Right cardiac atrium (tissue), 5 donors: Measurements from ENCODE around the gene MED9. TPM values are rescaled to one million over a fixed set of nuclear protein-coding genes. Genes with fewer than 3 reads are reported as not detected.

ENCODE experiments used
- ATAC-seq, 2 donors: fragments of 200-7000 bp; cut with Tn5 transposase; one replicate each; pipeline versions ENCODE4 v1.8.0 to v1.9.1; 2020; ENCODE audit warnings: moderate library complexity in 2 of 2, mild to moderate bottlenecking in 1 of 2
- DNase-seq, 3 donors: peaks; one replicate each; pipeline ENCODE4 v3.0.0-alpha.2; 2020
- H3K27ac ChIP-seq: one replicate; pipeline ENCODE4 v1.5.1; 2013; ENCODE audit warnings: mild to moderate bottlenecking, low read length, control low read depth, moderate library complexity
- H3K27me3 ChIP-seq: one replicate; pipeline ENCODE4 v1.6.1; 2013; ENCODE audit not compliant: control insufficient read depth, insufficient read depth
- H3K4me1 ChIP-seq: one replicate; pipeline ENCODE4 v1.6.1; 2013; ENCODE audit warnings: low read length; ENCODE audit not compliant: control insufficient read depth, insufficient read depth
- H3K4me3 ChIP-seq: one replicate; pipeline ENCODE4 v1.5.1; 2013; ENCODE audit warnings: low read length, control low read depth
- H3K9me3 ChIP-seq: one replicate; pipeline ENCODE4 v1.6.1; 2013; ENCODE audit warnings: low read length; ENCODE audit not compliant: control insufficient read depth
- WGBS: extraction: QIAGEN DNeasy Blood & Tissue Kit; methylation state at CpG from one replicate; pipeline ENCODE4 v1.1.7; 2013; 5-methylcytosine and 5-hydroxymethylcytosine counted together
- intact Hi-C, 4 donors: fragments of 100-400 bp; cut with DNase I; formaldehyde crosslinking; loops; one replicate each; pipeline versions ENCODE4 v1.11.0 to v1.14.0; 2022 to 2023
- polyA plus RNA-seq: library from polyadenylated mRNA; stranded (reverse); fragments of 200-250 nt; gene quantifications from one replicate; pipeline ENCODE4 v1.2.3, GENCODE V29; 2013
- total RNA-seq, 4 donors: library from RNA; stranded (reverse); fragmentation: NEBNext Ultra II Directional; extraction: Animal tissue kit (Norgen Biotek cat#: 25700); gene quantifications; one replicate each; pipeline ENCODE4 v1.2.1, GENCODE V29; 2021
- donor health status: healthy with polysubstance abuse.
- donor health status: DM: no; HTN: yes; CAD: no.
- donor health status: DM: no; HTN: no; CAD: no.
- donor health status: DM: no; HTN: yes; CAD: no; lungs with severe emphysema.
- donor health status: DM: yes; HTN: yes; CAD: no.

MED9 gene
- total and polyA plus RNA-seq, 5 donors: 30.7 to 38.5 (median 33.4) TPM

GRCh38 chr17:17496189-17497064 is 19.6 kb downstream of the MED9 start, which contains the start of gene RASD1:
TSS of gene RASD1 (minus strand) at chr17:17496395. CDS start at chr17:17496181, 214 bp downstream.
- WGBS: under 1% methylated on average over 93 of the region's 93 CpGs
- ATAC-seq: peak; percentile 93
- intact Hi-C loops: loop anchor here (2.0 to 10.0 kb wide), 7 partner anchors 71 to 146 kb away; no protein-coding TSS in a partner anchor

DNA sequence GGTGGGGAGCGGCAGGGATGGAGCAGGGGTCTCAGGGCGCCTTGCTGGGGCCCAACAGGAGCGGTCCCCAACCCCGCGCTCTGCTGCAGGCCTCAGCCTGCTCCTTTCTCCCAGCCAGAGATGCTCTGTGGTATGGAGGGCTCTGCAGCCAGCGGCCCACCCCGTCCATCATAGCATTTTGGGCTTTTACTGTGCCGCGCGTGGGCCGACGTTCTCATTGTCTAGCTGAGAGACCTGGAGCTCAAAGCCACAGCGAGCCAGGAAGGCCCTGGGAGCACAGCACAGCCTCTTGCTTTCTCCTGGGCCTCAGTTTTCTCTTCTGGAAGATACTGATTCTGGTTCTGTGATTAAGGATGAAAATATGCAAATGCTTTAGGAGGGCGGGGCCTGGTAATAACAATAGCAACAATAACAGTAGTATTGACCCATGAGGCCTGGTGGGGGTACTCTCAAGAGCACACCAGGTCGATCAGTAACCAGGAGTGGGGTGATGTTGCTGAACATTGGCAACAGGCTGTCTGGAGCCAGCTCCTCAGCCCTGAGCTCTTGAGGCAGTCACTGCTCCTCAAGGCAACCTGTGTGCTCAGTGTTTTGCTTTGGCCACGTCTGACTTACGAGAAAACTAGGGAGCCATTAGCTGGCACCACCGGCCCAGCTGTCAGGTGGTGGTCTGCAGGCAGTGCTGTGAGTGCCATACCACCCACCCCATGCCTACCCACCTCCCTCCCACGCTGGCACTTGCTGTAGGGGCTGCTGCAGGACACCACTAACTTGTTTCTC is 20.5 kb downstream of the MED9 start:
- no peak overlapping the region for H3K4me3 ChIP-seq
- ATAC-seq (no peak), DNase-seq (no peak)
- H3K27me3 ChIP-seq: no peaks in the 10 kb centered on the region
- 43% methylated on average over 19 of the region's 19 CpGs for WGBS
- H3K27ac ChIP-seq: no peak overlapping the region
- intact Hi-C loops: loop anchor here (2.0 to 10.0 kb wide), 7 partner anchors 70 to 145 kb away; no protein-coding TSS in a partner anchor
- H3K4me1 ChIP-seq: peaks cover 4% of the 10 kb centered on the region
- no peaks in the 10 kb centered on the region for H3K9me3 ChIP-seq

More at GRCh38 chr17:17496189-17497064, 19.6 kb downstream of the MED9 start, which contains the start of gene RASD1:
- H3K27me3 ChIP-seq: no peaks in the 10 kb centered on the region
- peak; percentile 94 to 98 (median 97) for DNase-seq
- H3K27ac ChIP-seq: peak within 1 kb of the TSS; percentile 87
- H3K4me3 ChIP-seq: peak within 1 kb of the TSS; percentile 64
- H3K9me3 ChIP-seq: no peaks in the 10 kb centered on the region
- peaks cover 7% of the 10 kb centered on the region for H3K4me1 ChIP-seq

DNA sequence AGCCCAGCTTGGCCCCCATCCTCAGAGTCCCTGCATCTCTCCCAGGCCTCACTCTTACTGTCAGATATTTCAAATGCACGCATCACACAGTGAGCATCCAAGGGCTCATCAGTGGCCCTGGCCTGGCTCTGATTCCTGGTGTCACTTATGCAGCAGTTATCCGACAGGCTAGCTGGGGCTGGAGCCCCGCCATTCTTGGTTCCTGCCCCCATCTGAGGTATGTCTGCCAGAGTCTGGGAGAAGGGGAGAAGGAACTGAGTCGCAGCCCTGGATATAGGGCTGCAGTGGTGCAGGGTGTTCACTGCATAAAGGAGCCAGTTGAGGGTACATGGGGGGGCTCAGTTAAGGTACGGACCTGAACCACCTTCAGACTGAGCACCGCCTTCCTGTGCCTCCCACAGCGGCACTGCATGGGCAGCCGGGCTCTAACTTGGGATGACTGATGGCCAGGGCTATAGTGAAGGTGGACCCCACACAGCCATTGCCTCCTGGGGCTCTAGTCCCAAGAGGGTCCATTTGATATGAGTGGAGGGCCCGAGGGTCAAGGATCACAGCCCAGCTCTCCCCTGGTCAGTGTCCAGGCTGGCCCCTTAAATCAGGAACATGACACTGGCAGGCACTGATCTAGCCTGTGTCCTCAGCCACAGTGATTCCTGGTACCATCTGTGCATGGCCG is 21.2 kb downstream of the MED9 start:
- Histone ChIP-seq H3K9me3 (no peaks in the 10 kb centered on the region), H3K27me3 (no peaks in the 10 kb centered on the region), H3K4me1 (peaks cover 4% of the 10 kb centered on the region), H3K27ac (no peak overlapping the region), H3K4me3 (no peak overlapping the region)
- no peak for ATAC-seq
- WGBS: 94% methylated on average over 10 of the region's 10 CpGs
- DNase-seq: peak in 2 of 3 donors; percentile 32 to 37
- intact Hi-C loops: loop anchor here (2.0 to 10.0 kb wide), 7 partner anchors 69 to 144 kb away; no protein-coding TSS in a partner anchor

DNA sequence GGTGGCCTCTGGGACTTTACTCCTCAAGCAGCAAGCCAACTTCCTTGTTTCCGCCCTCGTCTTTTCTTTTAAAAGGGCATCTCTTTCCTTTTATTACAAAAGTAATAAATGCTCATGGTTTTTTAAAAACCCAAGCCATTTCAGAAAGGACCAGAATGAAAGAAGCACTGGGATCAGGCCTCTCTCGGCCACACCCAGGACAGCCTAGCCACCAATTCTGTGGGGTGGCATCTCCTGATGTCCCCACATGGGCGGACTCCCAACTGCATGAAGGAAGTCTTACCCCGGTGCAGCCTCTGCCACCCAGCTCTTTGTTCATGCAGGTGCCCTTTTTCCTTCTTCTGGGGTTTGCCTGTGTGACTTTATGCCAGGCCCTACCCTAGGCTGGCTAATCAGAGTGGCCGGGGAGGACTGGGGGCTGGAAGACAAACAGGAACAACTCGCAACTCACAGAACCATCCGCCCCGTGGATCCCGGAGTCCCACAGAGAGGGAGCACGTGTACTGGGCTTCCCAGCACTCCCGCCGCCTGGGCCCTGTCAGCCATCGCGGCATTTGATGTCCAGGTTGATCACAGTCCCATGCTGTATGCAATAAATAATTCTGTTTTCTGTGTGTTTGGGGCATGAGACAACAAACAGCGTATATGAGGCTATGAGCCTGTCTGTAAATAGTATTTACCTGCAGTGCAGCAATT is 22.0 kb downstream of the MED9 start:
- no peak for ATAC-seq
- intact Hi-C loops: loop anchor here (5.0 to 10.0 kb wide), 5 partner anchors 69 to 144 kb away; no protein-coding TSS in a partner anchor
- no peak overlapping the region for H3K4me3 ChIP-seq
- no peak overlapping the region for H3K27ac ChIP-seq
- no peaks in the 10 kb centered on the region for H3K9me3 ChIP-seq
- WGBS: 91% methylated on average over 16 of the region's 16 CpGs
- no peaks in the 10 kb centered on the region for H3K27me3 ChIP-seq
- DNase-seq: peak; percentile 5 to 42 (median 40)
- H3K4me1 ChIP-seq: peaks cover 1% of the 10 kb centered on the region

GRCh38 chr17:17499402-17500145 is 22.8 kb downstream of the MED9 start:
- no peak for ATAC-seq
- intact Hi-C loops: loop anchor here (5.0 to 10.0 kb wide), 5 partner anchors 68 to 145 kb away; no protein-coding TSS in a partner anchor
- no peak overlapping the region for H3K27ac ChIP-seq
- H3K9me3 ChIP-seq: no peaks in the 10 kb centered on the region
- H3K4me1 ChIP-seq: no peaks in the 10 kb centered on the region
- no peaks in the 10 kb centered on the region for H3K27me3 ChIP-seq
- no peak overlapping the region for H3K4me3 ChIP-seq
- DNase-seq: peak in 1 of 3 donors; percentile 36
- 86% methylated on average over 17 of the region's 17 CpGs for WGBS

GRCh38 chr17:17500999-17501605 is 24.3 kb downstream of the MED9 start:
- intact Hi-C loops: no loop called here
- Histone ChIP-seq H3K9me3 (no peaks in the 10 kb centered on the region), H3K27me3 (no peaks in the 10 kb centered on the region), H3K4me1 (no peaks in the 10 kb centered on the region), H3K27ac (no peak overlapping the region), H3K4me3 (no peak overlapping the region)
- no peak for ATAC-seq
- peak in 1 of 3 donors; percentile 11 for DNase-seq
- WGBS: 69% methylated on average over 14 of the region's 14 CpGs

DNA sequence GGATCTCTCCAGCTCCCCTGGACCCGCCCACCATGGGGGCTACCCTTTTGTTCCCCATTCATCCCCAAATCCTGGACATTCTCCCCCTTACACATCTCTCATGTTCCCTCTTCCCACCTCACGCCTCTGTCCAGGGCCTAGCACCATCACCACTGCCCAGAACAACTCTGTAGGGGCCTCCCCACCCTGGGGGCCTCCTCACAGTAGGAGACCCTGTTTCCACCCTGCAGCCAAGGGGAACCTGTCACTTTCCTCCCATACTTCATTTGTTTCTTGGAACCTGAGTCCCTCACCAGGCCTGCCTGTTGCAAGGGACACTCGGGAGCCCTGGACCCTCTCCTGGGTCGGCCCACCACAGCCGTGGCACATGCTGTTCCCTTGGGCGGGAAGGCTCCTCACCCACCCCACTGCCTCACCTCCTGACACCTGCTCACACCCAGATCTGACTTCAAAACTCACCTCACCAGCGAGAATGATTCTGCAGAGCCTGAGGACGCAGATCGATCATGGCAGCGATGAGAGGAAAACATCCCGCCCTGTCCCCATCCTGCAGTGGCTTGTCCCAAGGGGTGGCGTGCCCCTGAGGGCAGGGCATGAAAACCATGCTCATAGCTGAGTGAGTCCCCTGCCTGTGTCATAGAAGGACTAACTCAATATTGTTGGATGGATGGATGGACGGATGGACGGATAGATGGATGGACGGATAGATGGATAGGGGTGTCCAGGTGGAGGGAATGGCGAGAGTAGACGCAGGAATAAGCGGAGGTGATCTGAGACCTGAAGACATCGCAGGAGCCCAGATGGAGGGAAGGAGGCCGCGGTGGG is 26.2 kb downstream of the MED9 start:
- H3K27ac ChIP-seq: no peak overlapping the region
- intact Hi-C loops: no loop called here
- WGBS: 88% methylated on average over 21 of the region's 21 CpGs
- no peaks in the 10 kb centered on the region for H3K27me3 ChIP-seq
- DNase-seq (peak in 1 of 3 donors; percentile 46), ATAC-seq (no peak)
- H3K4me3 ChIP-seq: no peak overlapping the region
- peaks cover 3% of the 10 kb centered on the region for H3K4me1 ChIP-seq
- no peaks in the 10 kb centered on the region for H3K9me3 ChIP-seq

DNA sequence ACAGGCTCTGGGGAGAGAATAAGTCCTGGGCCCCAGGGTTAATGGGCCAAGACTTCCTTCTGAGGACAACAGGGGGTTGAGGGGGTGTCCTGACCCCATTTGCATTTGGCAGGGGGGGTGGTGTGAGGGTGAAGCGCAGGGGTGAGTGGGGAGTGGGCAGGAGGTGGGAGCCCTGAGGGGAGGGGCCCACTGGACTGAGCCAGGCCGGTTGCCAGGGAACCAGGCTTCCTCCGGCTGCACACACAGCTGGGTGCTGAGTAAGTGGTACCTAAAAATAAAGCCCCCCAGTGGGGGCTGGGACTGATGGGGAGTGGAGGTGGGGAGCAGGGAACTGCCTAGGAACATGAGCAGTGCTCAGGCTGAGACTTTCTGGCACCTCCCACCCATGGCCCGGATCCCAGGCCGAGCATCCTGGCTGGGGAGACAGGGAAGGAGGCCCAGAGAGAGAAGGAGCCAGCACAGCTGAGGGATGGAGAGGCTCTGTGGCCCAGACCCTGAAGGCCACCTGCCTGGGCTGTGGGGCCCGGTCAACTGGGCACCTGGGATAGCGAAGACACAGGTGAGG is 26.8 kb downstream of the MED9 start:
- intact Hi-C loops: no loop called here
- peaks cover 3% of the 10 kb centered on the region for H3K4me1 ChIP-seq
- no peaks in the 10 kb centered on the region for H3K27me3 ChIP-seq
- ATAC-seq: peak; percentile 4 to 32
- WGBS: 31% methylated on average over 7 of the region's 7 CpGs
- DNase-seq: peak in 2 of 3 donors; percentile 76 to 79
- no peaks in the 10 kb centered on the region for H3K9me3 ChIP-seq
- no peak overlapping the region for H3K4me3 ChIP-seq
- no peak overlapping the region for H3K27ac ChIP-seq
